ENCODE results near the gene SLC39A9.

SLC39A9 gene

DNA sequence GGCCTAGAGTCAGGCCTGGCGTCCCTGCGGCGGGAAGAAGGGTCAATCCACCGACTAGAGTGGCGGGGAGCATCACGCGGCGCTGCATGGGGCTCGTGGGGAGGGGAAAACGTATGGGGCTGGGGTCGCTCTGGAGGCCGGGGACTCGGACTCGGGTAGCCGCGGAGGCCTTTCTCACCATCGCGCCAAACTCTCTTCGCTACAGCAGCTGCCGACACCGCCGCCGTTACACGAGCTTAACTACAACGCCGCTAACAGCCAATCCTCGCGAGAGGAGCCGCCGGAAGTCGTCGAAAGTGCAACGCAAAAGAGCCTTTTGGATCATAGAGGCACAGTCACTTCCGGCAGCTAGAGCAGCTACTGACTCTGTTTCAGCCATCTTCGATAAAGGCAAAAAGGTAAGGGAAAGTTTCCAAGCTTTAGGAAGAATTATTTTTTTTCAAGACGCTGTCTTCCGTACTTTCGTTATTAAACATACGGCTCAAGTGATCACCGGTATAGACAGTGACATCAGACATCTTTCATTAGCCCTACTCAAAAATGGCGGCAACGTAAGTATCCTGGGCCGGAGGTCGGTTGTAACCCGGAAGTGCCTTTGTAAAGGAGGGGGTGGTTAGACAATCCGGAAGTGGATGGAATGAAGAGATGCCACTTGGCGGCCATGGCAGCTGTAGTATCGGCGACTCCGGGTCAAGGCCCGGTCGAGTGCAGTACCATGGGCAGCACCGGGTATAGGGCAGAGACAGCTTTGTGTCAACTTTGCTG is at the start of gene SLC39A9, which contains the start of gene ERH:
SLC39A9 (plus strand) TSS at position 640 of the 765 bp plus-strand sequence. CDS start 678 bp downstream, outside the sequence.
ERH (minus strand) TSS at position 247 of the 765 bp plus-strand sequence; CDS start at position 181, 66 bp downstream.
- peak; percentile 98 to 100 for DNase-seq

DNA sequence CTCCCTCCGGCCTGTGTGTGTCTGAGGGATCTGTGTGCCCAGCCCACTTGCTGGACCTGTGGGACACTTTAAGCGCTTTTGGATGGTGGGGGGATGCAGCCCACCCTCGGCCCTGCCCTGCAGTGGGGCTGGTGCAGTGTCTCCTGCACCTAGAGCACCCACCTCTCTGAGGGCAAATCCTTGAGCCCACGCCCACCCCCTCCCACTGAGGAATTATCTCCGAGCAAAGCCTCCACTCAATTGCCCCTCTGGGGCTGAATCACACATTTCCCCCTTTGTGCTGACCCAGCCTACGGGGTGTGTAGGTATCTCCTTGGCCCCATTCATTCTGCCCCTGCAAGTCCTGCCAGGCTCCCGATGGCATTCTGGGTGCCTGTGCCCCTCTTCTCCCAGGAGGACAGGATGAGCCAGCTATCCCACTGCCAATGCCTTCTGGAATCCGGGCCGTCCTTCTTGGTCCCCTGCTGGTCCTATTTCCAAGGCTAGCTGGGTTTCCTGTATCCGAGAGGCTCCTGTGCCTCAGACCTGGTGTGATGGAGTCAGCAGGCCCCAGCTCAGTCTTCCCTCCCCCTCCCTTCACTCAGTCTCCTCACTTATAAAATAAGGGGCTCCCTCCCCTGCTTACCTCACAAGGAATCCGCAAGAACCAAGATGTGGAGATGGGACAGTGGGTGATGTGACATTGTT is 49.3 kb upstream of the SLC39A9 start:
- DNase-seq: no peak

GRCh38 chr14:69350892-69351291 is 47.6 kb upstream of the SLC39A9 start:
- no peak for DNase-seq

- no peak for DNase-seq
Observed at GRCh38 chr14:69351385-69351784, 47.1 kb upstream of the SLC39A9 start.

GRCh38 chr14:69351911-69352310 is 46.6 kb upstream of the SLC39A9 start:
- no peak for DNase-seq

DNA sequence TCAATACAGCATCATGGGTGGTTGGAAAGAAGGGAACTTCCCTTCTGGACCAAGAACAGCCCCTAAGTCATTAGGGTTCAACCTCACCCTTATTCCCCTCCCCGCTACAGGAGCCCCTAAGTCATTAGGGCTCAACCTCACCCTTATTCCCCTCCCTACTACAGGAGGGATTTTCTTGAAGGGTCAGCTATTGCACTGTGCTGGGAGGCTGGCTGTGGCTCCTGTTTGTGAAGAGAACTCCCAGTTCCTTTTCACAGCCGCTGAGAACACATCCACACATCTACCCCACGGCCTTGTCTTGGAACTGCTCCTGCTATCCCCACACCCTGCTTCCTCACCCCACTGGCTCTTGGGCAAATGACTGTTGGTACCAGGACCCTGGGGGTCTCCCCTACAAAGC is 45.3 kb upstream of the SLC39A9 start:
- no peak for DNase-seq

DNA sequence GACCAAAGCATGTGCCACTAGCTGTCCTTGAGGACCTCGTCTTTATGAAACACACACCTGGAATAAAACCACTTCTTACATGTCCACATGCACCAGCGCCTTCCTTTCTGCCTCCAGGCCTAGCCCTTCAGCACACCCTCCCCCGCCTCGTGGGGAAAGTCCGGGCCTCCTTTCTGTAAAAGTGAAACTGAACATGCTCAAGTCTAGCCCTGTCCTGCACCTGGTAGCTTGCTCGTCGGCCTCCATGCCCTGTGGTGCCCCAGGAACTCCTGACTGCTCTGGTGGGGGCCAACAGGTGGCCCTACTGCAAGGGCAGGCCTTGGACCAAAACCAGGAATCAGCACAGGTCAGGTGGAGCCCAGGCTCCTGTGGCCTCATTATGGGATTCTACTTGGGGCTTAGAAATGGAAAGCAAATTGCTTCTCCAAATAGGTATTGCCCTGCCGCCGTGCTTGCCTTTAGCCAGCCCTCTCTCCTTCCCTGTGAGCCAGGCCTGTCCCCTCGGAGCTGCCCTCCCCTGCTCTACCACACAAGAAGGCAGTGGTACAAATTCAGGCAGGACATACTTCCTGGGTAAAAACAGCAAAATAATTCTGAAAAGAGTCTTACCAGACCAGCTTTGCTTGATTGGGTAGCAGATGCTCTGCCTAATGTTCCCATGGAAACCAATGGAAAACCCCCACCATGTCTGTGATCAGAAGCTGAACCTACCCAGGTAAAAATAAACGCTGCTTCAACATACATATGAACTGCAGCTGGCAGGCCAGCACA is 43.9 kb upstream of the SLC39A9 start:
- DNase-seq: peak in 1 of 2 experiments; percentile 35

GRCh38 chr14:69355154-69355597 is 43.3 kb upstream of the SLC39A9 start:
- DNase-seq: no peak

DNA sequence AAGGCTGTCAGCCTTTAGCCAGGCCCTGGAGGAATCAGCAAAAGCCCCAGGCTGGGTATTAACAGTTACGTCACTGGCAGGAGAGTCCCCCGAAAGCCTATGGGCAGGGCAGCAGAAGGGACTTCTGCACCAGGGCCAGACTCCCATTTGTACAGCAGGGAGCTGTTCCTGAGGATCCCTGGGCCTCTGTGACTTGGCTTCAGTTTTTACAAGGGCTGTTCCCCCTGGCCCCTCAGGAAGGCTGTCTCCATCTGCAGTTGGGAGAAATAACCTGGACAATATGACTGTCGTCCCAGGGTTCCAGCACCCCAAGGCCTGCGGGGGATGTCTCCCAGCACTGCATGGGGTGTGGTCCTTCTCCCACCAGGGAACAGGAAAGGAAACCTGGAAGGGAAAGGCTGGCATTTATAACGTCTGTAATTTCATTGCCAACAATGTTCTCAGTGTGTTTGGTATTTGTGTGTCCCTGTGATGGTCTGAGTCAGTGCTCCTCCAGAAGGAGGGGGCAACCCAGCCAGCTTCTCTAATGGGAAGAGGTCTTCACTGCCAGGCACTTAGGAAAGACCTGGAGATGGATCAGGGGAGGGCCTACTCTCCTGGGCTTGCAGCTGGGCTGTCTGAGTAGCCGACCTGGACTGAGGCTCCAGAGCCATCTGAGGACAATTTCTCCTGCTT is 42.7 kb upstream of the SLC39A9 start:
- peak; percentile 18 to 57 for DNase-seq

- DNase-seq: no peak
Observed at GRCh38 chr14:69356903-69357543, 41.5 kb upstream of the SLC39A9 start.

DNA sequence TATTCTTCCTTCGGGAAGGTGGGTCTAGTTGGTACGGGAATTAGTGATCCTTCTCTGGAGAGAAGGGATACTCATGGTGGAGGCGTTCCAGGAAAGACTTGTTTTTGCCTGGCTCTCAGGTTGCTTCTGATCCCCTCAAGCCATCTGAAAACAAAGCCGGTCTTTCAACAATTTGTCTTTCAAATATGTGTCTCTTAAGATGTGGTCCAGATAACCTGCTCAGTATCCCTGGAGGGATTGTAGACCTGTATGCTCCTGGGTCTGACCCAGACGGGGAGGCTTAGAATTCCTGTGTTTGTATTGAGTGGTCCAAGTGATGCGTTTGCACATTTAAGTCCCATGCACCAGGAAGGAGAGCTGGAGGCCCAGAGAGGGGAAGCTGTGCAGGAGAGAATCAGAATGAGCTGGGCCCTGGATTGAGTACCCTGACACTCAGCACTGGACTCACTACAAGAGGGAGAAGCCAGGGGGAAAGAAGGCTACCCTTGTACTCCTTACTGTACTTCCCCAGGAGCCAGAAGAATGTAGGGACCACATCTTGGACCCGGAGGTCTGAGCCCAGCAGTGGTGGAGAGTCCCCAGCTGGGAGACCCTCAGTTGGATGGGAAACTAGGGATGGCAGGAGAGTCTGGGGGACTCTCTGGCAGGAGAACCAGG is 40.8 kb upstream of the SLC39A9 start:
- DNase-seq: no peak

GRCh38 chr14:69358233-69358963 is 40.1 kb upstream of the SLC39A9 start:
- DNase-seq: no peak

GRCh38 chr14:69358966-69359365 is 39.5 kb upstream of the SLC39A9 start:
- DNase-seq: no peak

DNA sequence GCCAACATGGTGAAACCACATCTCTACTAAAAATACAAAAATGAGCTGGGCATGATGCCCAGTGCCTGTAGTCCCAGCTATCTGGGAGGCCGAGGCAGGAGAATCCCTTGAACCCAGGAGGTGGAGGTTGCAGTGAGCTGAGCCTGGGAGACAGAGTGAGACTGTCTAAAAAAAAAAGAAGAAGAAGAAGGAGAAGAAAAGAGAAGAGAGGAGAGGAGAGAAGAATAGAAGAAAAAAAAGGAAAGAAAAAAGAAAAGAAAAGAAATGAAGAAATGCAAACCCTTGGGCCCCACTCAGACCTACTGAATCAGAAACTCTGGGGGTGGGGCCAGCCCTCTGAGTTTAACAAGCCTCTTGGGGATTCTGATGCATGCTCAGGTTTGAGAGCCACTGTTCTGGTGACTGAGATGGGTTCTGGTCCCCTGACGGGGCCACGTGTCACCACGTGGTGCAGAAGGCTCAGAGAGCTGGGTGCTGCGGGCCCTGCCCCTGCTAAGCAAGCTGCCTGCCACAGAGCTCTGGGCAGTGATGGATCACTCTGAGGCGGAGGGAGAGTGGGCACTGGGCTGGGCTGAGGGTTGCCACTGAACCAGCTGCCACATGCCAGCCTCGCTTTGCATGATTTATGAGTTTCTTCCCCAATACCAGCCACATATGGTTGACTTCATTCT is 37.9 kb upstream of the SLC39A9 start:
- DNase-seq: peak; percentile 48 to 73

DNA sequence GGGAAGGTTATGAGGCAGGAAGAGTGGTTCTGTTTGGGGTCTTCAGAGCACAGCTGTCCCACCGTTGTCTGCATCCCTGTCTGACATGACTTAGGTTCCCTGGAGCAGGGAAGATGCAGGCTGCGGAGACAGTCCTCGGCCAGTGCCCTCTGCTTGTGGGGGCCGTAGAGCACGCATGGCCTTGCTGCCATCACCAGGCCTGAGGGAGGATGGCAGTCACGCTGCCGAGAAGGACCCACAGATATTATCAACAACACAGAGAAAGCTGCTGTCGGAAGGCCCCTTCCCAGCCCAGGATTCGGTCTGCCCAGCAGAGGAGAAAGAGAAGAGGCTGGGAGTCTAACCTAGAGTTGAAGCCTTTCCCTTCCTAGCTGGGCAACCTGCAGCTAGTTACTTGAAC is 35.4 kb upstream of the SLC39A9 start:
- DNase-seq: peak in 1 of 2 experiments; percentile 31

- DNase-seq: no peak
Observed at GRCh38 chr14:69363964-69364363, 34.5 kb upstream of the SLC39A9 start.

DNA sequence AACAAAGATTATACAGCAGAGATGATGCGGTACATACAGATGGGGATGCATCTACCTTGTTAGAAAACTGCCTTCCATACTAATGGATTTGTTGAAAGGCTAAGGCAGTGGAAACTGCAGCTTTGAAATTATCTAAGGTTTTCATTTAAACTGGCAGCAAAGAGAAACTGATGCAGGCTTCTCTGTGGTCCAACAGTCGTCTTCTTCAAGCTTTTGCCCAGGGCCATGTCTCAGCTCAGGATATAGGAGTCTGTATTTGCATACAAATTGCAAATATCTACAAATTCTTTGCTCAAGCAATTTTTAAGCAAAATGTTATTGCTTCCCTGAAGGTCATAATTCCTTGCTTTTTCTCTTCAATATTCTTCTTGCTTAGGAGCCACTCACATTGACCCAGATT is 34.1 kb upstream of the SLC39A9 start:
- DNase-seq: no peak

- no peak for DNase-seq
Observed at GRCh38 chr14:69366069-69366468, 32.4 kb upstream of the SLC39A9 start.

GRCh38 chr14:69366761-69367160 is 31.7 kb upstream of the SLC39A9 start:
- DNase-seq: no peak

DNA sequence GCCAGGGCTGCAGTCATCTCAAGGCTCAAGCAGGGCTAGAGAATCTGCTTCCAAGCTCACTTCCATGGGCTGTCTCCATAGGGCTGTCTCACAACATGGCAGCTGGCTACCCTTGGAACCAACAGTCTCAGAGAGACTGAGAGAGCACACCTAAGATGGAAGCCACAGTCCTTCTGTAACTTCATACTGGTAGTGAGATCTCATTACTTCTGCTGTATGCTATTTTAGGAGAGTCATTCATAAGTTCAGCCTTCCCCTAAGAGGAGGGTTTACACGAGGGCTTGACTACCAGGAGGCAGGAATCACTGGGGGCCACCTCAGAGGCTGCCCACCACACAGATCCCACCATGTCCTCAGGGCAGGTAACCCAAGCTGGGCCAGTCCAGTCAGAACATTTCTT is 30.1 kb upstream of the SLC39A9 start:
- no peak for DNase-seq
